Esophagus squamous epithelium (tissue), 4 donors: ENCODE results near the gene CELA2B.

Source experiments
- POLR2A ChIP-seq, 4 donors: fragments of 450-650 bp; IDR thresholded peaks; one replicate each; pipeline ENCODE4 v1.6.1; 2017; ENCODE audit warnings: antibody characterized with exemption in 4 of 4, mild to moderate bottlenecking in 4 of 4, moderate library complexity in 3 of 4
- TF ChIP-seq, protein P1 (sequence below), 6 experiments: fragments of 450-650 bp in 4 of 6; fragments of 200-600 bp in 2 of 6; sonication (generic) in 2 of 6; IDR thresholded peaks; one replicate each; pipeline ENCODE4 v1.5.1; 2016 to 2019; ENCODE audit warnings: antibody characterized with exemption in 6 of 6, mild to moderate bottlenecking in 4 of 6, moderate library complexity in 4 of 6

DNA sequence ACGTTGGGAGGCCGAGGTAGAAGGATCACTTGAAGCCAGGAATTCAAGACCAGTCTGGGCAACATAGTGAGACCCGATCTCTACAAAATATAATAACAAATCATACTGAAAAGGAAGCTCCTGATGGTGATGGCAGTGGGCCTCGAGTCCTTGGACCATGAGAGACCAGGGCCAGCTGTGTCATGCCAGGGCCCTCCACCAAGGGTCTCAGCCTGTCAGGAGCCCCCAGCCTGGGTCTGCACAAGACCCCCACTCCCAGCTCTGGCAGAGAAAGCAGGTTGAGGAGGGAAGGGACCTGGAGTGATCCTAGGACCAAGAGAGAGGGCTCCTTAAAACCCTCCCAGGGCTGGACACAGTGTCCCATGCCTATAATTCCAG, 44.3 kb upstream of the CELA2B start:
- no peak for TF ChIP-seq POLR2A (IDR thresholded peaks at IDR 0.05)
- TF ChIP-seq, protein P1, sequence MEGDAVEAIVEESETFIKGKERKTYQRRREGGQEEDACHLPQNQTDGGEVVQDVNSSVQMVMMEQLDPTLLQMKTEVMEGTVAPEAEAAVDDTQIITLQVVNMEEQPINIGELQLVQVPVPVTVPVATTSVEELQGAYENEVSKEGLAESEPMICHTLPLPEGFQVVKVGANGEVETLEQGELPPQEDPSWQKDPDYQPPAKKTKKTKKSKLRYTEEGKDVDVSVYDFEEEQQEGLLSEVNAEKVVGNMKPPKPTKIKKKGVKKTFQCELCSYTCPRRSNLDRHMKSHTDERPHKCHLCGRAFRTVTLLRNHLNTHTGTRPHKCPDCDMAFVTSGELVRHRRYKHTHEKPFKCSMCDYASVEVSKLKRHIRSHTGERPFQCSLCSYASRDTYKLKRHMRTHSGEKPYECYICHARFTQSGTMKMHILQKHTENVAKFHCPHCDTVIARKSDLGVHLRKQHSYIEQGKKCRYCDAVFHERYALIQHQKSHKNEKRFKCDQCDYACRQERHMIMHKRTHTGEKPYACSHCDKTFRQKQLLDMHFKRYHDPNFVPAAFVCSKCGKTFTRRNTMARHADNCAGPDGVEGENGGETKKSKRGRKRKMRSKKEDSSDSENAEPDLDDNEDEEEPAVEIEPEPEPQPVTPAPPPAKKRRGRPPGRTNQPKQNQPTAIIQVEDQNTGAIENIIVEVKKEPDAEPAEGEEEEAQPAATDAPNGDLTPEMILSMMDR (IDR thresholded peaks at IDR 0.05), result no peak
